Left renal cortex interstitium (tissue), 4 donors: ENCODE results near the gene SPNS1. TPM values are rescaled to one million over a fixed set of nuclear protein-coding genes. Genes with fewer than 3 reads are reported as not detected.
"Not testable (repeated sequence)": the region's sequence is repeated elsewhere in the genome, so short reads cannot be mapped to it uniquely, and the experiment has no call there.

Source experiments
- DNase-seq, 4 donors: peaks; one replicate each; pipeline ENCODE4 v3.0.0-alpha.2; 2013; ENCODE audit warnings: low read depth in 4 of 4, low spot score in 2 of 4, missing footprints in 1 of 4
- polyA plus RNA-seq, 4 donors: library from polyadenylated mRNA; unstranded; fragments of 120-200 nt; gene quantifications; one replicate each; pipeline ENCODE4 v1.2.1, GENCODE V29; 2013; ENCODE audit not compliant: insufficient read length in 4 of 4

The SPNS1 gene
- 10 to 100 TPM; 35.9 to 61.4 (median 49.9) TPM for polyA plus RNA-seq

DNA sequence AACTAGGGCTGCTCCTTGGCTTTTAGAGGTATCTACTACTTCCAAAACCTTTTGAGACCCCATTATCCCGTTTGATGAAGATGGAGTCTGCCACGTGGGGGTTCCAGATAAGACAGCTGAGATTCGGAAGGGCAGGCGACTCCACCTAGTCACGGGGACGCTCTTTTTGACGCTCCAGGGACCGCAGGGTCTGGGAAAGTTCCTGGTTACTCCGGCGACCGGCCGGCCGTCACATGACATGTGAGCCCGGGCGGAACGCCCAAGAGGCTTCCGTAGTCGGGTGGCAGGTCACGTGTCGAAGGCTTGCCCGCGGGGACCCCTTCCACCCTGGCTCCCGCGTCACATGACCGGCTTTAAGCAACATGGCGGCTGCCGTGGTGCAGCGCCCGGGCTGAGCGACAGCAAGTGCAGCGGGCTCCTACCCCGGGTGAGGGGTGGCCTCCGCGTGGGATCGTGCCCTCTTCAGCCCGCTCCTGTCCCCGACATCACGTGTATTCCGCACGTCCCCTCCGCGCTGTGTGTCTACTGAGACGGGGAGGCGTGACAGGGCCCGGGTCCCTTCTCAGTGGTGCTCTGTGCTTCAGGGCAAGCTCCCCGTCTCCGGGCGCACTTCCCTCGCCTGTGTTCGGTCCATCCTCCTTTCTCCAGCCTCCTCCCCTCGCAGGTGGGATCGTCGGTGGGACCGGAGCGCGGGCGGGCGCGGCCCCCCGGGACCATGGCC lies at the start of gene SPNS1:
TSS of gene SPNS1 (plus strand) at position 342 of the 721 bp plus-strand sequence. CDS start at position 716, 374 bp downstream.
- peak; percentile 80 to 96 (median 90) for DNase-seq

GRCh38 chr16:28925386-28926228 lies 49.0 kb upstream of the SPNS1 start:
- peak; percentile 75 to 81 (median 77) for DNase-seq

- not testable (repeated sequence) for DNase-seq
These were observed 48.3 kb upstream of the SPNS1 start for GRCh38 chr16:28926284-28926683.

GRCh38 chr16:28927815-28928214 lies 46.8 kb upstream of the SPNS1 start:
- no peak for DNase-seq

GRCh38 chr16:28930203-28930602 lies 44.4 kb upstream of the SPNS1 start:
- no peak for DNase-seq

DNA sequence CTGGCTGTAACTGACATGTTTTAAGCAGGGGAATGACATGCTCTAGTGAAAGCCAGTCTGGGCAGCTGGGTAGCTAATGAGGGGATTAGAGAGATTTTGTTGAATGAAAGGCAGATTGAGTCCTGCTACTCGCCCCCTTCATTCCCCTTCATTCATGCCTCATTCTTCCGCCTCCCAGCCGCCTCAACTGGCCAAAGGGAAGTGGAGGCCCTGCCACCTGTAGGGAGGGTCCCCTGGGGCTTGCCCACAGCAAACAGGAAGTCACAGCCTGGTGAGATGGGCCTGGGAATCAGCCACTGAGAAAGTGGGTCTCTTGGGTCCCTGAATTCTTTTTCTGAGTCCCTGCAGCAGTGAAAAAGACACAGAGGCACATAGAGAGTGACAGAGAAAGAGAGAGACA lies 43.9 kb upstream of the SPNS1 start:
- DNase-seq: no peak

GRCh38 chr16:28931801-28932225 lies 42.8 kb upstream of the SPNS1 start, which contains the start of gene CD19:
Gene CD19, plus strand, starts transcription at chr16:28931971. Its CDS starts 30 bp downstream, at chr16:28932001.
- no peak for DNase-seq

GRCh38 chr16:28932339-28933141 lies 42.0 kb upstream of the SPNS1 start:
- DNase-seq: no peak

- DNase-seq: no peak
These were observed 41.4 kb upstream of the SPNS1 start for GRCh38 chr16:28933171-28933570.

GRCh38 chr16:28935346-28935745 lies 39.2 kb upstream of the SPNS1 start:
- no peak for DNase-seq

DNA sequence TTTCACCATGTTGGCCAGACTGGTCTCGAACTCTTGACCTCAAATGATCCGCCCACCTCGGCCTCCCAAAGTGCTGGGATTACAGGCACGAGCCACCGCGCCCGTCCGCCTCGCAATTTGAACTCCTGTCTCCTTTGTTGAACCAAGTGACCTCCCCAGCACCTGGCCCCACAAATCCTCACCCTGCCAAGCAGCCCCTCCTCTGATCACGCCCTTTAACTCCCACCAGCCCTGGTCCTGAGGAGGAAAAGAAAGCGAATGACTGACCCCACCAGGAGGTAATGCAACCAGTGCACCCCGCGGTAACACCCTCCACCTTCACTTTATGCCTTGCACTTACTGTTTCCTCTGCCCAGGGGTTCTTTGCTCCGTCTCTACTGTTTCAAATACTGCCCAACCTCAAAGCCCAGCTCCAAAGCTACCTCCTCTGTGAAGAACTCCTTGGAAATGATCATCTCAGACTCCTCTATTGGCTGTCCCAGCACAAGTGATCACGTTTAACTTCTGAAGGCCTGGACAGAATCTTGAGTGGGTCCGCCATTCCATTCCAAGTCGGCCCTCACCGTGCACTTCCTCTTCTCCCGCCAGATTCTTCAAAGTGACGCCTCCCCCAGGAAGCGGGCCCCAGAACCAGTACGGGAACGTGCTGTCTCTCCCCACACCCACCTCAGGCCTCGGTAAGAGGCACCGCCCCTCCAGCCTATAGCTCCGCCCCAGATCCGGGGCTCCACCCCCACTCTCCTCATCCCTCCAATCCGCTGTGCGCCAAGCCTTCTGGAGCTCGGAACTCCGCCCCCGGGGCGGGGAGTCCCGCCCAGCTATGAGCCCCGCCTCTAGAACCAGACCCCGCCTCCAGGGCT lies 38.4 kb upstream of the SPNS1 start:
- peak in 1 of 4 donors; percentile 29 for DNase-seq

GRCh38 chr16:28936784-28937155 lies 37.8 kb upstream of the SPNS1 start:
- DNase-seq: no peak

DNA sequence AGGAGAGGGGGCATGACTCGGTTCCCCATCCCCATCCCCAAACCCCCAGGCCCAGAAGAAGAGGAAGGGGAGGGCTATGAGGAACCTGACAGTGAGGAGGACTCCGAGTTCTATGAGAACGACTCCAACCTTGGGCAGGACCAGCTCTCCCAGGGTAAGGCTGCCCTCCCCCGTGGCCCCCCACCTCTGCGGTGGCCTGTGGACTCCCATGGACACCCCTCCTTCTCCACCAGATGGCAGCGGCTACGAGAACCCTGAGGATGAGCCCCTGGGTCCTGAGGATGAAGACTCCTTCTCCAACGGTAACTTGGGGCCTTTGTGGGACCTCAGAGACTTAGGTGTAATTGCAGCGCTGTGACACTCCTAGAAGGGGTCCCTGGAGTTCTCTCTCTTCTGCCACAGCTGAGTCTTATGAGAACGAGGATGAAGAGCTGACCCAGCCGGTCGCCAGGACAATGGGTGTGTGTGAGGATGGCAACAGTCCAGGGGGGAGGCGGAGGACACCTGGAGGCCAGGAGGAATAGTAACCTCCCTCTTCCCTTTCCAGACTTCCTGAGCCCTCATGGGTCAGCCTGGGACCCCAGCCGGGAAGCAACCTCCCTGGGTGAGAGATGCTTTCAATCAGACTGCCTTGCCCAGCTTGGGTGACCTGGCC lies 37.2 kb upstream of the SPNS1 start:
- no peak for DNase-seq

DNA sequence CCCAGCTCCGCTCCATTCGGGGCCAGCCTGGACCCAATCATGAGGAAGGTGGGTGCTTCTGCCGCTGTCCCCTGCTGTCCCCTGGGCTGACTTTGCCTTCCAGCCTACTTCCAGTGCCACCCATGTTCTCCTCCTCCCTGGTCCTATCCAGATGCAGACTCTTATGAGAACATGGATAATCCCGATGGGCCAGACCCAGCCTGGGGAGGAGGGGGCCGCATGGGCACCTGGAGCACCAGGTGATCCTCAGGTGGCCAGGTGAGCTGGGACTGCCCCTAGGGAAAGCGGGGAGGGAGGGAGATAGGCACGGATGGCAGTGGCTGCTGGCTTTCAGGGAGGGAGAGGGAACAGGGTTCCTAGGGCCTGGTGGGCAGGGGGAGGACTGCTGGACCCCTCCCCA lies 35.9 kb upstream of the SPNS1 start:
- DNase-seq: no peak

GRCh38 chr16:28939825-28940224 lies 34.8 kb upstream of the SPNS1 start:
- not testable (repeated sequence) for DNase-seq

- DNase-seq: no peak
These were observed 31.3 kb upstream of the SPNS1 start for GRCh38 chr16:28943281-28943680.

DNA sequence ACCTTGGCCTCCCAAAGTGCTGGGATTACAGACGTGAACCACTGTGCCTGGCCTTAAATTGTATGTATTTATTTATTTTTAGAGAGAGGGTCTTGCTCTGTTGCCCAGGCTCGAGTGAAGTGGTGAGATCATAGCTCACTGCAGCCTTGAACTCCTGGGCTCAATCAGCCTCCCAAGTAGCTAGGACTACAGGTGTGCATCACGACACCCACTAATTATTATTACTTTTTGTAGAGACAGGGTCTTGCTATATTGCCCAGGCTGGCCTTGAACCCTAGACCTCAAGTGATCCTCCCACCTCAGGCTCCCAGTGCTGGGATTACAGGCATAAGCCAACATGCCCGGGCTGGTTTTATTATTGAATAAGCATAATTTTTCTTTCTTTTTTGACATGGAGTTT lies 27.9 kb upstream of the SPNS1 start:
- DNase-seq: no peak

DNA sequence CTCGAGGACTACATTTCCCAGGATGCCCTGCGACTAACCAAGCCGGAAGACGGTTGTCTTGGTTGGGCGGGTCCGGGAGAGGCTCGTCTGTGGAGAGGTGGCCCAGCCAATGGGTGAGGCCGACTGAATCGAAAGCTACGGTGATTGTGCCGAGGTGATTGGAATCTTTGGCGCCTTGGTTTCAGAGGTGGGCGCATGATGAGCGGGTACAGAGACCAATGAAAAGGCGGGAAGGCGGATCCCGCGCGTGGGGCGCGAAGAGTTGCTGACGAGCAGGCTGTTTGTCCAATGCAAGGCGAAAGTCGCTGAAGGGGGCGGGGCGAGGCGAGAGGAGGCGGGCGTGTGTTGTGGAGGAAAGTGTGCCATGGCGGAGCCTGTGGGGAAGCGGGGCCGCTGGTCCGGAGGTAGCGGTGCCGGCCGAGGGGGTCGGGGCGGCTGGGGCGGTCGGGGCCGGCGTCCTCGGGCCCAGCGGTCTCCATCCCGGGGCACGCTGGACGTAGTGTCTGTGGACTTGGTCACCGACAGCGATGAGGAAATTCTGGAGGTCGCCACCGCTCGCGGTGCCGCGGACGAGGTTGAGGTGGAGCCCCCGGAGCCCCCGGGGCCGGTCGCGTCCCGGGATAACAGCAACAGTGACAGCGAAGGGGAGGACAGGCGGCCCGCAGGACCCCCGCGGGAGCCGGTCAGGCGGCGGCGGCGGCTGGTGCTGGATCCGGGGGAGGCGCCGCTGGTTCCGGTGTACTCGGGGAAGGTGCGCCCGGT lies 23.7 kb upstream of the SPNS1 start, which contains the start of gene NFATC2IP:
TSS of gene NFATC2IP (plus strand) at position 290 of the 762 bp plus-strand sequence. CDS start at position 365, 75 bp downstream.
- peak; percentile 96 to 100 (median 99) for DNase-seq
